B cell (primary cell): Measurements from ENCODE around the gene FBXL4. TPM values are rescaled to one million over a fixed set of nuclear protein-coding genes. Genes with fewer than 3 reads are reported as not detected.

Experiments
- ATAC-seq: fragments of 200-7000 bp; cut with Tn5 transposase; one replicate; pipeline ENCODE4 v1.10.0; 2021; ENCODE audit warnings: low read depth, mild to moderate bottlenecking, moderate number of reproducible peaks, moderate library complexity
- CTCF ChIA-PET: fragments of 350-600 bp; sonication (Branson Sonifier 250); formaldehyde crosslinking; loops from one replicate; lab custom pipeline; 2021; ENCODE audit warnings: antibody characterized with exemption, inconsistent platforms; lab: Charles Lee
- POLR2A ChIA-PET: fragments of 350-600 bp; sonication (Branson Sonifier 250); formaldehyde crosslinking; loops from one replicate; lab custom pipeline; 2021; ENCODE audit warnings: antibody characterized with exemption; lab: Charles Lee
- DNase-seq: peaks from one replicate; pipeline ENCODE4 v3.0.0; 2013
- H2AFZ ChIP-seq: 2 replicates; pipeline ENCODE4 v1.6.1; 2012; ENCODE audit warnings: mild to moderate bottlenecking, low read depth, low read length; ENCODE audit not compliant: insufficient read depth, poor library complexity, severe bottlenecking
- H3K27ac ChIP-seq, 2 donors: 1 replicate in 1 of 2; 2 replicates in 1 of 2; pipeline ENCODE4 v1.5.1; 2012 to 2013; ENCODE audit warnings: low read length in 2 of 2, mild to moderate bottlenecking in 2 of 2, moderate library complexity in 1 of 2
- H3K27me3 ChIP-seq, 4 experiments: fragments of 200-600 bp in 1 of 4; sonication (generic) in 1 of 4; replicated peaks in 1 of 4; 1 replicate in 2 of 4; 2 replicates in 2 of 4; pipeline versions ENCODE4 v1.6.1 to v1.7.0; 2013 to 2016; ENCODE audit warnings: low read length in 3 of 4, mild to moderate bottlenecking in 2 of 4, mixed read lengths in 1 of 4, moderate library complexity in 1 of 4; ENCODE audit not compliant: insufficient read depth in 4 of 4, control insufficient read depth in 3 of 4; ENCODE audit errors: control extremely low read depth in 1 of 4
- H3K36me3 ChIP-seq, 2 experiments: replicated peaks in 1 of 2; 1 replicate in 1 of 2; 2 replicates in 1 of 2; pipeline versions ENCODE4 v1.6.1 to v1.7.1; 2013; ENCODE audit warnings: low read length in 1 of 2; ENCODE audit not compliant: insufficient read depth in 2 of 2, control insufficient read depth in 1 of 2; ENCODE audit errors: control extremely low read depth in 1 of 2, extremely low read depth in 1 of 2
- H3K4me1 ChIP-seq, 2 donors: fragments of 200-600 bp in 1 of 2; sonication (generic) in 1 of 2; 1 replicate in 1 of 2; 2 replicates in 1 of 2; pipeline versions ENCODE4 v1.5.1 to v1.6.1; 2013 to 2017; ENCODE audit warnings: low read length in 2 of 2; ENCODE audit not compliant: control insufficient read depth in 2 of 2, insufficient read depth in 2 of 2
- H3K4me2 ChIP-seq: replicated peaks from 2 replicates; pipeline ENCODE3; 2012; ENCODE audit warnings: mild to moderate bottlenecking, low read depth, low read length; ENCODE audit not compliant: poor library complexity, severe bottlenecking
- H3K4me3 ChIP-seq, 5 experiments: fragments of 200-600 bp in 1 of 5; sonication (generic) in 1 of 5; 1 replicate in 3 of 5; 2 replicates in 2 of 5; pipeline versions ENCODE4 v1.5.1 to v1.7.0; 2011 to 2016; ENCODE audit warnings: low read length in 4 of 5, mild to moderate bottlenecking in 4 of 5, low read depth in 2 of 5, control low read depth in 1 of 5, moderate library complexity in 1 of 5; ENCODE audit not compliant: insufficient read depth in 1 of 5; ENCODE audit errors: control extremely low read depth in 1 of 5, extremely low read depth in 1 of 5
- H3K79me2 ChIP-seq: fragments of 200-600 bp; sonication (generic); one replicate; pipeline ENCODE4 v1.6.0; 2016; ENCODE audit warnings: low read length; ENCODE audit not compliant: control insufficient read depth, insufficient read depth
- H3K9ac ChIP-seq: fragments of 200-600 bp; sonication (generic); 2 replicates; pipeline ENCODE4 v1.6.1; 2017; ENCODE audit warnings: mild to moderate bottlenecking, low read length, moderate library complexity
- H3K9me3 ChIP-seq, 3 donors: one replicate each; pipeline versions ENCODE4 v1.6.1 to v1.7.1; 2013; ENCODE audit warnings: low read length in 2 of 3; ENCODE audit not compliant: control insufficient read depth in 2 of 3, insufficient read depth in 1 of 3; ENCODE audit errors: control extremely low read depth in 1 of 3
- H4K20me1 ChIP-seq: 2 replicates; pipeline ENCODE4 v1.6.0; 2012; ENCODE audit warnings: mild to moderate bottlenecking, low read length; ENCODE audit not compliant: insufficient read depth, control insufficient read depth, poor library complexity, severe bottlenecking
- H3K27ac Mint-ChIP-seq: one replicate; pipeline ENCODE4 v1.8.0; 2021; ENCODE audit warnings: mixed read lengths
- H3K27me3 Mint-ChIP-seq: one replicate; pipeline ENCODE4 v1.8.0; 2021; ENCODE audit warnings: mixed read lengths
- H3K4me1 Mint-ChIP-seq: one replicate; pipeline ENCODE4 v1.8.0; 2021; ENCODE audit warnings: mixed read lengths
- H3K4me3 Mint-ChIP-seq: one replicate; pipeline ENCODE4 v1.8.0; 2021; ENCODE audit warnings: mixed read lengths
- H3K9me3 Mint-ChIP-seq: one replicate; pipeline ENCODE4 v1.8.0; 2022; ENCODE audit warnings: mixed read lengths; ENCODE audit not compliant: insufficient read depth
- EZH2 ChIP-seq: IDR thresholded peaks from 2 replicates; pipeline ENCODE4 v1.6.1; 2012; ENCODE audit warnings: borderline replicate concordance, low read depth, mild to moderate bottlenecking, moderate library complexity, low read length; ENCODE audit not compliant: insufficient read depth, poor library complexity, severe bottlenecking
- WGBS: methylation state at CpG from one replicate; pipeline ENCODE4 v1.1.5; 2013; ENCODE audit warnings: missing lambda C conversion rate; ENCODE audit not compliant: insufficient coverage; 5-methylcytosine and 5-hydroxymethylcytosine counted together
- intact Hi-C: fragments of 100-400 bp; cut with micrococcal nuclease; formaldehyde crosslinking; loops from one replicate; pipeline ENCODE4 v1.10.0; 2022
- polyA plus RNA-seq: library from polyadenylated mRNA; depleted of rRNA; stranded (reverse); fragments of >200 nt; gene quantifications from 2 replicates; pipeline ENCODE4 v1.2.3, GENCODE V29; 2012
- total RNA-seq, 2 donors: library from RNA; stranded (reverse); fragments of 120-200 nt in 1 of 2; gene quantifications; 1 replicate in 1 of 2; 2 replicates in 1 of 2; pipeline versions ENCODE4 v1.2.3 to v1.2.4, GENCODE V29; 2013 to 2022
- TF ChIP-seq, protein P1 (sequence below): fragments of 200-600 bp; IDR thresholded peaks from one replicate; pipeline ENCODE4 v1.8.0; 2022; ENCODE audit warnings: antibody characterized with exemption, mild to moderate bottlenecking

Gene FBXL4
- total and polyA plus RNA-seq, 2 donors (not counting 1 experiment from before 2014, with no cell fraction given) = 9.2 to 22.0 TPM

- no peak overlapping the region for H3K27ac ChIP-seq
- ChIA-PET POLR2A (interaction anchor here (0.7 kb wide), 1 partner anchor 1605 kb away, joined by 3 read pairs; no protein-coding TSS in a partner anchor), CTCF (interaction anchor here (1.1 kb wide), 1 partner anchor 769 kb away, joined by 3 read pairs; no protein-coding TSS in a partner anchor)
- H3K4me1 Mint-ChIP-seq = peaks cover 25% of the 10 kb centered on the region
- H3K4me3 Mint-ChIP-seq = no peak overlapping the region
- H3K27ac Mint-ChIP-seq = no peak overlapping the region
- ATAC-seq (no peak), DNase-seq (peak; percentile 3)
- peaks cover 1 to 83% (median 76%) of the 10 kb centered on the region in 4 experiments for H3K27me3 ChIP-seq
- no peaks in the 10 kb centered on the region for H3K79me2 ChIP-seq
- no peaks in the 10 kb centered on the region for H3K36me3 ChIP-seq
- H3K27me3 Mint-ChIP-seq = peaks cover 79% of the 10 kb centered on the region
- 30% methylated on average over 3 of the region's 9 CpGs for WGBS
- H3K4me3 ChIP-seq = no peak overlapping the region
- H4K20me1 ChIP-seq = no peaks in the 10 kb centered on the region
- no peak overlapping the region for H3K9ac ChIP-seq
- no peak overlapping the region for H2AFZ ChIP-seq
- no peaks in the 10 kb centered on the region for H3K9me3 Mint-ChIP-seq
- intact Hi-C loops = loop anchor here (5.0 kb wide), 2 partner anchors 761 to 1626 kb away; no protein-coding TSS in a partner anchor
- H3K4me2 ChIP-seq = no peak overlapping the region
- peaks cover 27 to 42% of the 10 kb centered on the region in 2 donors for H3K4me1 ChIP-seq
- no peak for TF ChIP-seq EZH2
- TF ChIP-seq, protein P1, sequence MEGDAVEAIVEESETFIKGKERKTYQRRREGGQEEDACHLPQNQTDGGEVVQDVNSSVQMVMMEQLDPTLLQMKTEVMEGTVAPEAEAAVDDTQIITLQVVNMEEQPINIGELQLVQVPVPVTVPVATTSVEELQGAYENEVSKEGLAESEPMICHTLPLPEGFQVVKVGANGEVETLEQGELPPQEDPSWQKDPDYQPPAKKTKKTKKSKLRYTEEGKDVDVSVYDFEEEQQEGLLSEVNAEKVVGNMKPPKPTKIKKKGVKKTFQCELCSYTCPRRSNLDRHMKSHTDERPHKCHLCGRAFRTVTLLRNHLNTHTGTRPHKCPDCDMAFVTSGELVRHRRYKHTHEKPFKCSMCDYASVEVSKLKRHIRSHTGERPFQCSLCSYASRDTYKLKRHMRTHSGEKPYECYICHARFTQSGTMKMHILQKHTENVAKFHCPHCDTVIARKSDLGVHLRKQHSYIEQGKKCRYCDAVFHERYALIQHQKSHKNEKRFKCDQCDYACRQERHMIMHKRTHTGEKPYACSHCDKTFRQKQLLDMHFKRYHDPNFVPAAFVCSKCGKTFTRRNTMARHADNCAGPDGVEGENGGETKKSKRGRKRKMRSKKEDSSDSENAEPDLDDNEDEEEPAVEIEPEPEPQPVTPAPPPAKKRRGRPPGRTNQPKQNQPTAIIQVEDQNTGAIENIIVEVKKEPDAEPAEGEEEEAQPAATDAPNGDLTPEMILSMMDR = no peak
- peaks cover 0 to 19% (median 0%) of the 10 kb centered on the region in 3 donors for H3K9me3 ChIP-seq
These were observed 106.0 kb downstream of the FBXL4 start for GRCh38 chr6:98841621-98842341.

GRCh38 chr6:98840996-98841513 is 106.7 kb downstream of the FBXL4 start:
- Mint-ChIP-seq H3K9me3 (no peaks in the 10 kb centered on the region), H3K4me3 (no peak overlapping the region), H3K27me3 (peaks cover 78% of the 10 kb centered on the region), H3K4me1 (peaks cover 30% of the 10 kb centered on the region), H3K27ac (no peak overlapping the region)
- CTCF ChIA-PET = interaction anchor here (1.1 kb wide), 1 partner anchor 770 kb away, joined by 3 read pairs; no protein-coding TSS in a partner anchor
- intact Hi-C loops = loop anchor here (5.0 kb wide), 2 partner anchors 761 to 1626 kb away; no protein-coding TSS in a partner anchor
- Histone ChIP-seq H3K4me2 (no peak overlapping the region), H3K27ac (no peak overlapping the region), H4K20me1 (no peaks in the 10 kb centered on the region), H3K4me3 (no peak overlapping the region), H3K27me3 (peaks cover 1 to 83% (median 76%) of the 10 kb centered on the region in 4 experiments), H3K36me3 (no peaks in the 10 kb centered on the region), H3K9me3 (peaks cover 0 to 21% (median 0%) of the 10 kb centered on the region in 3 donors), H3K4me1 (peaks cover 30 to 48% of the 10 kb centered on the region in 2 donors), H3K9ac (no peak overlapping the region), H3K79me2 (no peaks in the 10 kb centered on the region), H2AFZ (no peak overlapping the region)
- DNase-seq (no peak), ATAC-seq (no peak)
- no peak for TF ChIP-seq EZH2
- TF ChIP-seq, protein P1 = no peak
- POLR2A ChIA-PET = interaction anchor here (0.7 kb wide), 1 partner anchor 1606 kb away, joined by 3 read pairs; no protein-coding TSS in a partner anchor
